Chondrocyte (in vitro differentiated cells): ENCODE results near the gene MYH10. TPM values are rescaled to one million over a fixed set of nuclear protein-coding genes. Genes with fewer than 3 reads are reported as not detected.

ENCODE experiments used
- DNase-seq: peaks from one replicate; pipeline ENCODE4 v3.0.0; 2021; ENCODE audit warnings: mixed read lengths, low spot score
- H3K27ac Mint-ChIP-seq: one replicate; pipeline ENCODE4 v1.8.0; 2021; ENCODE audit warnings: mild to moderate bottlenecking, moderate library complexity, mixed read lengths; ENCODE audit not compliant: unreplicated experiment
- H3K27me3 Mint-ChIP-seq: 2 replicates; pipeline ENCODE4 v1.8.0; 2021; ENCODE audit warnings: low read depth, mixed read lengths
- H3K36me3 Mint-ChIP-seq: 2 replicates; pipeline ENCODE4 v1.8.0; 2021; ENCODE audit warnings: low read depth, mixed read lengths
- H3K4me1 Mint-ChIP-seq: 2 replicates; pipeline ENCODE4 v1.8.0; 2021; ENCODE audit warnings: low read depth, mild to moderate bottlenecking, mixed read lengths
- H3K4me3 Mint-ChIP-seq: one replicate; pipeline ENCODE4 v1.8.0; 2021; ENCODE audit warnings: mild to moderate bottlenecking, moderate library complexity, mixed read lengths; ENCODE audit not compliant: unreplicated experiment
- H3K9me3 Mint-ChIP-seq: 2 replicates; pipeline ENCODE4 v1.8.0; 2021; ENCODE audit warnings: low read depth, mixed read lengths
- total RNA-seq: library from RNA; stranded (reverse); gene quantifications from 3 replicates; pipeline ENCODE4 v1.2.1, GENCODE V29; 2021
- TF ChIP-seq, protein P1 (sequence below): fragments of 200-600 bp; sonication (generic); IDR thresholded peaks from 2 replicates; pipeline ENCODE4 v1.5.0; 2021; ENCODE audit warnings: antibody characterized with exemption, mild to moderate bottlenecking, moderate library complexity

Gene MYH10
- total RNA-seq, 1 donor from 2014 or later: 296 TPM

DNA sequence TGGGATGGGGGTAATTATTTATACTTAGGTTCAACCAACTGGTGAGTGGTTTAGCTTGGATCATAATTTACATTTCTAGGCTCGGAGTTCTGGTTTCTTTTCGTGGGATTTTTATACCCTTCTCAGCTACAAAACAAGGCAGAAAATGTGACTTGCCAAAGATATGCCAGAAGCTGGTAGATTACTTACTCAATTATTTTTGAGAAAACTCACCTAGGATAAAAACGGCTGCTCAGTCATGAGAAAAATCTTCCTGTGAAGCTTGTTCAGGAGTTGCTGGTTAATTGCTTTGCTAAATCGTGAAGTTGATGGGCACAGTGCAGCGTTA lies 193.7 kb downstream of the MYH10 start:
- Mint-ChIP-seq H3K4me3 (peak overlapping the region; percentile 81), H3K27ac (peak overlapping the region; percentile 99), H3K4me1 (peaks cover 46% of the 10 kb centered on the region), H3K9me3 (no peaks in the 10 kb centered on the region), H3K27me3 (no peaks in the 10 kb centered on the region), H3K36me3 (peaks cover 8% of the 10 kb centered on the region)
- DNase-seq: no peak
- TF ChIP-seq, protein P1, sequence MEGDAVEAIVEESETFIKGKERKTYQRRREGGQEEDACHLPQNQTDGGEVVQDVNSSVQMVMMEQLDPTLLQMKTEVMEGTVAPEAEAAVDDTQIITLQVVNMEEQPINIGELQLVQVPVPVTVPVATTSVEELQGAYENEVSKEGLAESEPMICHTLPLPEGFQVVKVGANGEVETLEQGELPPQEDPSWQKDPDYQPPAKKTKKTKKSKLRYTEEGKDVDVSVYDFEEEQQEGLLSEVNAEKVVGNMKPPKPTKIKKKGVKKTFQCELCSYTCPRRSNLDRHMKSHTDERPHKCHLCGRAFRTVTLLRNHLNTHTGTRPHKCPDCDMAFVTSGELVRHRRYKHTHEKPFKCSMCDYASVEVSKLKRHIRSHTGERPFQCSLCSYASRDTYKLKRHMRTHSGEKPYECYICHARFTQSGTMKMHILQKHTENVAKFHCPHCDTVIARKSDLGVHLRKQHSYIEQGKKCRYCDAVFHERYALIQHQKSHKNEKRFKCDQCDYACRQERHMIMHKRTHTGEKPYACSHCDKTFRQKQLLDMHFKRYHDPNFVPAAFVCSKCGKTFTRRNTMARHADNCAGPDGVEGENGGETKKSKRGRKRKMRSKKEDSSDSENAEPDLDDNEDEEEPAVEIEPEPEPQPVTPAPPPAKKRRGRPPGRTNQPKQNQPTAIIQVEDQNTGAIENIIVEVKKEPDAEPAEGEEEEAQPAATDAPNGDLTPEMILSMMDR: no peak

DNA sequence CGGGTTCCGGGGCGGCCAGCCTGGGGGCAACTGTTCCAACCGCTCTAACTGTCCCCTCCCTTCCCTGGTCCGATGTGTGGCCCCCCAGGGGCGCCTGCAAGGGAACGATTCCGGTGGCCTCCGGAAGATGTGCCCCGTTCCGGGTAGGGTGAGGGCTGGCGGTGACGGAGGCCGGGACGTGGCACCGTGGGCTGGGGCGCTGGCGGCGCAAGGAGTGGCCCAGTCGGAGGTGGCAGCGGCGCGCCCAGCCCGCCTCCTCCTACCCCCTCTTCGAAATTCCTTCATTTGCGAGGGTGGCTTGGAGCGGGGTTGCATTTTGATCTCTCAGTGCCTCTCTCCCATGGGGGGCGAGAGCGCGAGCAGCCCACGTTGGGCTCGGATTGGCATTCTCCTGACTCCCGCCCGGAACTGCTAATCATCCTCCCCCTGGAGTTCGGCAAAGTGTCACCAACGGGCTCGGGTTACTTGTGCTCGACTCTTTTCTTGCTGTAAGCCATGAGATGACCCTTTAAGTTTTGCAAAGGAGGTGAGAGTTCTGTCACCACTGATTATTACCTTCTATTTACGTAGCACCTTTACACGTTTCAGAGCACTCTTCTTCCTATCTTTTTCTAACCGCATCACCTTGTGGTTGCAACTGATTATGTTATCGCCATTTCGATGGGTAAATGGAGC lies 194.2 kb downstream of the MYH10 start:
- Mint-ChIP-seq H3K9me3 (no peaks in the 10 kb centered on the region), H3K4me3 (peak overlapping the region; percentile 81), H3K4me1 (peaks cover 42% of the 10 kb centered on the region), H3K27ac (peak overlapping the region; percentile 99), H3K36me3 (peaks cover 8% of the 10 kb centered on the region), H3K27me3 (no peaks in the 10 kb centered on the region)
- TF ChIP-seq, protein P1: peak; percentile 36
- DNase-seq: peak; percentile 92

DNA sequence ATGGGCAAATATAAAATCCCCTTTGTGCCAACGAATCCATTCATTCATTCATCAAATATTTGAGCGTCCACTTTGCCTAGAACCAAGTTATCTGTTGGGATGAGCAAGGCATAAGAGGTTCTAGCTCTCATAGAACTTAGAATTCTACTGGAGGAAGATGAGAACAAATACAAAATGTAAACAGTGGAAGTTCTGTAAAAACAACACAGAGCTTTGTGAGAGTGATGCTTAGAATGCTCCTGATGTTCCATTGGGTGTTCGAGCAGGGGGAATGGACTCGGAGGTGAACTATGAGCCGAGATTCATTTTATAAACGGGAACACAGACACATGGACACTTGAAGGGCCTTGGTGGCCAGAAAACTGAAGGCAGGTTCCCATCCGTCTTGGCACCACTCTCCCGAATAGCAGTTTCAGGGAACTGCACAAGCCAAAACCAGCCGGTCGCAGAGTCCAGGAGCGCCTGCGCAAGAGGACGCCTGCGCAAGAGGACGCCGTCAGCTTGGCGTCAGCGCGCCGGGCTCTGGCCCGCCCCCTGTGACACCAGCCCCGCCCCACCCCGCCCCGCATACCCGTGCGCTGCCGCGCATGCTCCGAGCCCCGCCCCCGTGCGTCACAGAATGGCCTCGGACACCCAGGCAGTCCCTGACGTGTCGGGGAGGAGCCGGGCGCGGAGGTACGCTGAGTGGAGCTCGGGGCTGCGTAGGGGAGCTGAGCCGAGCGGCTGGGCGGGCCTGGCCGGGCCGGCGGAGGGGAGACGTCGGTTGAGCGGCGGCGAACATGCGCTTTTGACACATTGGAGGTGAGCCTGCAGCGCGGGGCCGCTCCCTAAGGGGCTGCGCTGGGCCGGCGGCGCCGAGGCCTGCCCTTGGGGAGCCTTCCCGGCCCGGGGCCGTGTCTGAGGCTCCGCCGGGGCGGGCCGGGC lies 195.0 kb downstream of the MYH10 start, which contains the start of gene NDEL1:
TSS of gene NDEL1 (plus strand) at position 640 of the 924 bp plus-strand sequence. CDS start 8,388 bp downstream, outside the sequence.
- DNase-seq: peak; percentile 100
- H3K27me3 Mint-ChIP-seq: no peaks in the 10 kb centered on the region
- peak within 1 kb of the TSS; percentile 99 for H3K27ac Mint-ChIP-seq
- H3K36me3 Mint-ChIP-seq: peaks cover 8% of the 10 kb centered on the region
- H3K4me1 Mint-ChIP-seq: peaks cover 34% of the 10 kb centered on the region
- TF ChIP-seq, protein P1: no peak
- H3K4me3 Mint-ChIP-seq: peak within 1 kb of the TSS; percentile 81
- H3K9me3 Mint-ChIP-seq: no peaks in the 10 kb centered on the region

DNA sequence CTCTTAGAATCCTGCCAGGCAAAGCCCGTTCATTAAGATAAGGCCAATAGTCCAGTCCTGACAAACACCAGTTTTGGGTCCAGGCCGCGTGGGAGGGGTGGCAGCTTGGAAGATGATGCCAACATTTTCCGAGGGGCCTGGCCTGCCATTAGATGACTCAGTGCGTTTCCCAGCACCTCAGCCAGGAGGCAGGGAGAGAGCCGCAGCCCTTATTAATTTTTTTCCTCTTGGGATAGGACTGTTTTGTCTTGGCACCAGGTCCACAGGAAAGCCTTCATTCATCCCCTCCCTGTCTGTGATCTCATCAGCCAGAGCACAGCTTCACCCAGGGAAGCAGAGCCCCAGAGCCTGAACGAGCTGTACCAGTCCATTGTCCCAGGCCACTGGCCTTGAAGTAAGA lies 199.6 kb downstream of the MYH10 start:
- H3K27ac Mint-ChIP-seq: no peak overlapping the region
- H3K27me3 Mint-ChIP-seq: no peaks in the 10 kb centered on the region

DNA sequence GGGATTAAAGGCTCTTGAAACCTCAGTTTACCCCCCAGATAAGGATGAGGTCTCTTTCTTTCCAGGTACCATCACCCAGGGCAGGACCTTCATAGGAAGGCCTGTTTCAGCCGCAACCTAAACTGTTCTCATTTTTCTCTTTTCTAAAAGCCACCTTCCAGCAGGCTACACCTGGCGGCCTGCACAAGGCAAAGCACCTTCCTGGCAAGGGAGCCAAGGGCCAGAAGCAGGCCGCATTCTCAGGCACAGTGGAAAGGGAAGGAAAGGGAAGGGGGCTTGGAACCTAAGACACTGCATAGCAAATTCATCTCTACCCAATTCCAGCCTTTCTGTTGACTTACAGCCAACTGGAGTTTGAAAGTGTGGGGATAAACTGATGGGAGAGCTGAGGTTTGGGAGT lies 203.7 kb downstream of the MYH10 start:
- TF ChIP-seq, protein P1: no peak
- H3K9me3 Mint-ChIP-seq: no peaks in the 10 kb centered on the region

More for the DNA sequence above, 199.6 kb downstream of the MYH10 start:
- TF ChIP-seq, protein P1: no peak
- no peak overlapping the region for H3K4me3 Mint-ChIP-seq
- H3K36me3 Mint-ChIP-seq: no peaks in the 10 kb centered on the region
- no peaks in the 10 kb centered on the region for H3K9me3 Mint-ChIP-seq
- no peak for DNase-seq
- peaks cover 5% of the 10 kb centered on the region for H3K4me1 Mint-ChIP-seq

More for the DNA sequence above, 203.7 kb downstream of the MYH10 start:
- Mint-ChIP-seq H3K4me1 (no peaks in the 10 kb centered on the region), H3K4me3 (no peak overlapping the region), H3K27me3 (peaks cover 3% of the 10 kb centered on the region), H3K27ac (no peak overlapping the region), H3K36me3 (no peaks in the 10 kb centered on the region)
- DNase-seq: no peak
